ENCODE measurements around the gene MON1A.

The MON1A gene

GRCh38 chr3:49929291-49930167, at the start of gene MON1A:
TSS of gene MON1A (minus strand) at chr3:49929811. CDS start at chr3:49913346, 16,465 bp downstream.
- Histone ChIP-seq H4K20me1 (ENCODE audit: insufficient read depth) (no peaks in the 10 kb centered on the region), H3K27me3 (ENCODE audit: insufficient read depth, low read depth) (no peaks in the 10 kb centered on the region), H3K9ac (peak within 1 kb of the TSS; percentile 37; the same call in 1 of the 2 replicates), H3K79me2 (ENCODE audit: insufficient read depth, low read depth) (no peaks in the 10 kb centered on the region), H3K4me3 (IDR thresholded peaks at IDR 0.05; ENCODE audit: insufficient read depth, low read depth, low read length) (no peak within 1 kb of the TSS), H3K36me3 (ENCODE audit: insufficient read depth) (no peaks in the 10 kb centered on the region), H3K27ac (no peak within 1 kb of the TSS), H2AFZ (ENCODE audit: low read depth) (peak within 1 kb of the TSS; percentile 94), H3K4me2 (peak within 1 kb of the TSS; percentile 88), H3K4me1 (ENCODE audit: low read depth, poor library complexity, severe bottlenecking) (peaks cover 19% of the 10 kb centered on the region)
- no peak for TF ChIP-seq CTCF (conservative IDR thresholded peaks at IDR 0.05; ENCODE audit: low read depth, low read length)

GRCh38 chr3:49976942-49977341, 47.3 kb upstream of the MON1A start:
- Histone ChIP-seq H4K20me1 (ENCODE audit: insufficient read depth) (no peaks in the 10 kb centered on the region), H3K9ac (no peak overlapping the region), H3K79me2 (ENCODE audit: insufficient read depth, low read depth) (no peaks in the 10 kb centered on the region), H3K36me3 (ENCODE audit: insufficient read depth) (no peaks in the 10 kb centered on the region), H3K4me3 (IDR thresholded peaks at IDR 0.05; ENCODE audit: insufficient read depth, low read depth, low read length) (no peak overlapping the region), H3K27ac (no peak overlapping the region), H3K4me1 (ENCODE audit: low read depth, poor library complexity, severe bottlenecking) (peaks cover 9% of the 10 kb centered on the region), H2AFZ (ENCODE audit: low read depth) (no peak overlapping the region), H3K4me2 (no peak overlapping the region), H3K27me3 (ENCODE audit: insufficient read depth, low read depth) (no peaks in the 10 kb centered on the region)
- no peak for TF ChIP-seq CTCF (conservative IDR thresholded peaks at IDR 0.05; ENCODE audit: low read depth, low read length)

- Histone ChIP-seq H4K20me1 (ENCODE audit: insufficient read depth) (no peaks in the 10 kb centered on the region), H3K4me1 (ENCODE audit: low read depth, poor library complexity, severe bottlenecking) (peaks cover 9% of the 10 kb centered on the region), H3K36me3 (ENCODE audit: insufficient read depth) (no peaks in the 10 kb centered on the region), H3K27me3 (ENCODE audit: insufficient read depth, low read depth) (no peaks in the 10 kb centered on the region), H3K9ac (no peak overlapping the region), H3K79me2 (ENCODE audit: insufficient read depth, low read depth) (no peaks in the 10 kb centered on the region), H3K4me2 (no peak overlapping the region), H3K4me3 (IDR thresholded peaks at IDR 0.05; ENCODE audit: insufficient read depth, low read depth, low read length) (no peak overlapping the region), H3K27ac (no peak overlapping the region), H2AFZ (ENCODE audit: low read depth) (no peak overlapping the region)
- no peak for TF ChIP-seq CTCF (conservative IDR thresholded peaks at IDR 0.05; ENCODE audit: low read depth, low read length)
Observed at GRCh38 chr3:49972656-49973055, 43.0 kb upstream of the MON1A start.

- Histone ChIP-seq H3K27ac (no peak overlapping the region), H3K9ac (no peak overlapping the region), H2AFZ (ENCODE audit: low read depth) (no peak overlapping the region), H3K4me2 (no peak overlapping the region), H3K4me1 (ENCODE audit: low read depth, poor library complexity, severe bottlenecking) (no peaks in the 10 kb centered on the region), H3K79me2 (ENCODE audit: insufficient read depth, low read depth) (no peaks in the 10 kb centered on the region; the same call in 1 of the 2 replicates), H3K27me3 (ENCODE audit: insufficient read depth, low read depth) (no peaks in the 10 kb centered on the region), H4K20me1 (ENCODE audit: insufficient read depth) (no peaks in the 10 kb centered on the region), H3K36me3 (ENCODE audit: insufficient read depth) (no peaks in the 10 kb centered on the region), H3K4me3 (IDR thresholded peaks at IDR 0.05; ENCODE audit: insufficient read depth, low read depth, low read length) (no peak overlapping the region)
- TF ChIP-seq CTCF (conservative IDR thresholded peaks at IDR 0.05; ENCODE audit: low read depth, low read length), result no peak
Observed at GRCh38 chr3:49968346-49968745, 38.7 kb upstream of the MON1A start.

Data from KMS-11 (cell line).